PC-3 (cell line): ENCODE measurements around the gene SPINK7. TPM values are rescaled to one million over a fixed set of nuclear protein-coding genes. Genes with fewer than 3 reads are reported as not detected.
A peak's percentile ranks its signal among the peaks of the same experiment; 100 is the strongest.

Experiments
- ATAC-seq: fragments of 200-7000 bp; cut with Tn5 transposase; 2 replicates; pipeline ENCODE4 v1.9.1; 2020; ENCODE audit warnings: mild to moderate bottlenecking, moderate library complexity
- Bru-seq: library from RNA; stranded (reverse); fragments of 400-500 nt; gene quantifications from one replicate; lab custom pipeline; 2021; lab: Mats Ljungman, UMichigan
- BruChase-seq, 2 experiments: library from RNA; stranded (reverse); fragments of 400-500 nt; gene quantifications; one replicate each; lab custom pipeline; 2021; lab: Mats Ljungman, UMichigan
- BruUV-seq: library from RNA; stranded (reverse); fragments of 400-500 nt; replicated peaks from 2 replicates; lab custom pipeline; 2021; lab: Mats Ljungman, UMichigan
- CTCF ChIA-PET: fragments of 300-600 bp; sonication (Branson Sonifier 250); formaldehyde crosslinking; loops from one replicate; lab custom pipeline; 2022; ENCODE audit warnings: antibody characterized with exemption; lab: Charles Lee
- POLR2A ChIA-PET: fragments of 300-600 bp; sonication (Branson Sonifier 250); formaldehyde crosslinking; loops from one replicate; lab custom pipeline; 2022; ENCODE audit warnings: antibody characterized with exemption; ENCODE audit not compliant: unreplicated experiment; lab: Charles Lee
- DNase-seq: peaks from one replicate; pipeline ENCODE4 v3.0.0-alpha.2; 2015
- H2AFZ ChIP-seq: fragments of 300-600 bp; sonication (generic); 2 replicates; pipeline ENCODE4 v1.6.0; 2016; ENCODE audit warnings: antibody characterized with exemption, low read length
- H3F3A ChIP-seq: fragments of 300-600 bp; sonication (generic); one replicate; pipeline ENCODE4 v1.6.0; 2017; ENCODE audit warnings: antibody characterized with exemption, low read length, control low read depth, mild to moderate bottlenecking; ENCODE audit not compliant: unreplicated experiment
- H3K27ac ChIP-seq: fragments of 300-600 bp; sonication (generic); 2 replicates; pipeline ENCODE4 v1.5.1; 2016; ENCODE audit warnings: mild to moderate bottlenecking, low read length
- H3K27me3 ChIP-seq: fragments of 300-600 bp; sonication (generic); 2 replicates; pipeline ENCODE4 v1.6.1; 2016; ENCODE audit warnings: low read length, mixed read lengths
- H3K36me3 ChIP-seq: fragments of 300-600 bp; sonication (generic); 2 replicates; pipeline ENCODE4 v1.6.1; 2016; ENCODE audit warnings: low read depth, mixed run types, low read length, mixed read lengths
- H3K4me1 ChIP-seq: fragments of 300-600 bp; sonication (generic); 2 replicates; pipeline ENCODE4 v1.5.1; 2016; ENCODE audit warnings: low read length; ENCODE audit not compliant: insufficient read depth
- H3K4me2 ChIP-seq: fragments of 300-600 bp; sonication (generic); 2 replicates; pipeline ENCODE4 v1.6.0; 2016; ENCODE audit warnings: low read length
- H3K4me3 ChIP-seq: fragments of 300-600 bp; sonication (generic); 2 replicates; pipeline ENCODE4 v1.5.1; 2016; ENCODE audit warnings: mild to moderate bottlenecking, low read length, mixed read lengths
- H3K79me2 ChIP-seq: fragments of 300-600 bp; sonication (generic); 2 replicates; pipeline ENCODE4 v1.6.1; 2017; ENCODE audit warnings: low read length, mixed read lengths
- H3K9ac ChIP-seq: fragments of 300-600 bp; sonication (generic); 2 replicates; pipeline ENCODE4 v1.6.0; 2016; ENCODE audit warnings: mild to moderate bottlenecking, low read length
- H3K9me2 ChIP-seq: fragments of 300-600 bp; sonication (generic); replicated peaks from 2 replicates; pipeline ENCODE4 v1.6.1; 2016; ENCODE audit warnings: mixed run types, low read length, mixed read lengths
- H3K9me3 ChIP-seq: fragments of 300-600 bp; sonication (generic); 2 replicates; pipeline ENCODE4 v1.6.1; 2016; ENCODE audit warnings: low read length, mixed read lengths
- H4K20me1 ChIP-seq: fragments of 300-600 bp; sonication (generic); 2 replicates; pipeline ENCODE4 v1.6.1; 2016; ENCODE audit warnings: low read length, mixed read lengths
- EZH2 ChIP-seq: fragments of 300-600 bp; sonication (generic); IDR thresholded peaks from one replicate; pipeline ENCODE4 v1.6.1; 2017; ENCODE audit warnings: antibody characterized with exemption, mild to moderate bottlenecking, low read length; ENCODE audit not compliant: unreplicated experiment
- EZH2phosphoT487 ChIP-seq: fragments of 300-600 bp; sonication (generic); IDR thresholded peaks from 2 replicates; pipeline ENCODE4 v1.6.1; 2018; ENCODE audit warnings: mild to moderate bottlenecking, antibody characterized with exemption, low read length, borderline replicate concordance
- intact Hi-C: fragments of 100-400 bp; cut with micrococcal nuclease; formaldehyde crosslinking; loops from 2 replicates; pipeline ENCODE4 v1.9.0; 2023
- long read RNA-seq: library from polyadenylated mRNA; unstranded; transcript quantifications from one replicate; pipeline ENCODE4 v2.0.0, GENCODE V29; 2021; ENCODE audit not compliant: unreplicated experiment
- total RNA-seq: library from RNA; depleted of rRNA; stranded (reverse); fragments of >200 nt; gene quantifications from 2 replicates; pipeline ENCODE4 v1.2.3, GENCODE V29; 2014; rRNA removed
- TF ChIP-seq, protein P1 (sequence below): fragments of 300-600 bp; sonication (generic); conservative IDR thresholded peaks from 2 replicates; pipeline ENCODE4 v1.5.1; 2017; ENCODE audit warnings: antibody characterized with exemption, low read depth, mild to moderate bottlenecking, low read length

SPINK7 gene
- total RNA-seq, result 0.15 TPM in 1 of 2 replicates, not detected in the other
- Bru-seq, nascent RNA, result percentile 13 among the genes with signal in this experiment
- BruChase-seq, experiment 1, labeled RNA remaining after a 6-hour chase, result percentile 29 among the genes with signal in this experiment
- not detected for BruChase-seq, experiment 2, labeled RNA remaining after a 2-hour chase
- long read RNA-seq, result 0 reads

GRCh38 chr5:148312153-148312552 lies at the start of gene SPINK7:
TSS of gene SPINK7 (plus strand) at chr5:148312423. CDS start at chr5:148312484, 61 bp downstream.
- no peak within 1 kb of the TSS for H3K9ac ChIP-seq
- BruUV-seq, result no TSS peak
- H3K9me2 ChIP-seq, result no peaks in the 10 kb centered on the region
- H3K79me2 ChIP-seq, result no peaks in the 10 kb centered on the region
- H3K9me3 ChIP-seq, result no peaks in the 10 kb centered on the region
- TF ChIP-seq, protein P1, sequence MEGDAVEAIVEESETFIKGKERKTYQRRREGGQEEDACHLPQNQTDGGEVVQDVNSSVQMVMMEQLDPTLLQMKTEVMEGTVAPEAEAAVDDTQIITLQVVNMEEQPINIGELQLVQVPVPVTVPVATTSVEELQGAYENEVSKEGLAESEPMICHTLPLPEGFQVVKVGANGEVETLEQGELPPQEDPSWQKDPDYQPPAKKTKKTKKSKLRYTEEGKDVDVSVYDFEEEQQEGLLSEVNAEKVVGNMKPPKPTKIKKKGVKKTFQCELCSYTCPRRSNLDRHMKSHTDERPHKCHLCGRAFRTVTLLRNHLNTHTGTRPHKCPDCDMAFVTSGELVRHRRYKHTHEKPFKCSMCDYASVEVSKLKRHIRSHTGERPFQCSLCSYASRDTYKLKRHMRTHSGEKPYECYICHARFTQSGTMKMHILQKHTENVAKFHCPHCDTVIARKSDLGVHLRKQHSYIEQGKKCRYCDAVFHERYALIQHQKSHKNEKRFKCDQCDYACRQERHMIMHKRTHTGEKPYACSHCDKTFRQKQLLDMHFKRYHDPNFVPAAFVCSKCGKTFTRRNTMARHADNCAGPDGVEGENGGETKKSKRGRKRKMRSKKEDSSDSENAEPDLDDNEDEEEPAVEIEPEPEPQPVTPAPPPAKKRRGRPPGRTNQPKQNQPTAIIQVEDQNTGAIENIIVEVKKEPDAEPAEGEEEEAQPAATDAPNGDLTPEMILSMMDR, result no peak
- no peak for TF ChIP-seq EZH2
- no peak for TF ChIP-seq EZH2phosphoT487
- no peaks in the 10 kb centered on the region for H4K20me1 ChIP-seq
- no peak within 1 kb of the TSS for H3K4me3 ChIP-seq
- peak within 1 kb of the TSS; percentile 2; the same call in 1 of the 2 replicates for H3K4me2 ChIP-seq
- no peaks in the 10 kb centered on the region for H3K36me3 ChIP-seq
- ATAC-seq, result peak; percentile 42; the same call in 1 of the 2 replicates
- H2AFZ ChIP-seq, result peak within 1 kb of the TSS; percentile 7
- peaks cover 10% of the 10 kb centered on the region; the same call in 1 of the 2 replicates for H3K4me1 ChIP-seq
- no peak within 1 kb of the TSS for H3K27ac ChIP-seq
- CTCF ChIA-PET, result interaction anchor here (0.5 kb wide), 1 partner anchor 67 kb away, joined by 3 read pairs; no protein-coding TSS in a partner anchor
- POLR2A ChIA-PET, result no interaction called here
- H3K27me3 ChIP-seq, result no peaks in the 10 kb centered on the region
- intact Hi-C loops, result no loop called here
- peak; percentile 47 for DNase-seq
- no peaks in the 10 kb centered on the region for H3F3A ChIP-seq

- Histone ChIP-seq H3F3A (no peaks in the 10 kb centered on the region), H4K20me1 (no peaks in the 10 kb centered on the region), H3K9me3 (0 out of 2 replicates have a peak, but pooled peaks cover 5% of the 10 kb centered on the region), H2AFZ (peak overlapping the region; percentile 83; the same call in 1 of the 2 replicates), H3K36me3 (no peaks in the 10 kb centered on the region), H3K4me3 (no peak overlapping the region), H3K79me2 (no peaks in the 10 kb centered on the region), H3K9ac (no peak overlapping the region), H3K4me1 (peaks cover 10% of the 10 kb centered on the region), H3K9me2 (no peaks in the 10 kb centered on the region), H3K4me2 (peak overlapping the region; percentile 25; the same call in 1 of the 2 replicates), H3K27ac (peak overlapping the region; percentile 36), H3K27me3 (no peaks in the 10 kb centered on the region)
- intact Hi-C loops, result loop anchor here (5.0 kb wide), 2 partner anchors 46 to 81 kb away; no protein-coding TSS in a partner anchor
- DNase-seq (no peak), ATAC-seq (no peak)
- ChIA-PET CTCF (no interaction called here), POLR2A (interaction anchor here (0.7 kb wide), 1 partner anchor 102 kb away, joined by 3 read pairs; no protein-coding TSS in a partner anchor)
- TF ChIP-seq EZH2phosphoT487 (no peak), EZH2 (no peak)
- TF ChIP-seq, protein P1, result no peak
- no TSS peak for BruUV-seq
Observed at GRCh38 chr5:148267962-148268361, 44.3 kb upstream of the SPINK7 start.
